GM18870 (cell line): ENCODE data around the gene TRNAU1AP.

ENCODE experiments used
- ATAC-seq: cut with Tn5 transposase; IDR thresholded peaks from one replicate; pipeline ENCODE4 v1.9.1; 2021; ENCODE audit warnings: moderate library complexity; ENCODE audit not compliant: unreplicated experiment

The TRNAU1AP gene

DNA sequence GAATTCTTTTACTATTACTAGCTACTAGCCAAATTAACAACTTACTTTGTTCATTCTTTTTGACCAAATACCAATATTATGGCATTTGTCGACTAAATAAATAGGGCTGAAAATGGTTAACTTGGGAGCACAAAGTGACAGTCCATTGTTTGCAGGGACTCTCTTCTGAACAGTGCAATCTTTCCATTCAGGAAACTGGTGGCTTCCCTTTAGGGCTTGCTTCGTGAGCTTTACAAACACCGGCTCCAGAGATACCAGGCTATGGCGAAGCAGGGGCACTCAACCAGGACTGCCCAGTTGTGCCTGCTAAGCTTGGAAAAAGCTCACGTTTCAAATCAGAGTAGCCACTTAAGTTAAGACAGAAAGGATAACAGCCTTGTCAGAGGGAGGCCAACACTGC lies 51.5 kb downstream of the TRNAU1AP start:
- no peak for ATAC-seq

DNA sequence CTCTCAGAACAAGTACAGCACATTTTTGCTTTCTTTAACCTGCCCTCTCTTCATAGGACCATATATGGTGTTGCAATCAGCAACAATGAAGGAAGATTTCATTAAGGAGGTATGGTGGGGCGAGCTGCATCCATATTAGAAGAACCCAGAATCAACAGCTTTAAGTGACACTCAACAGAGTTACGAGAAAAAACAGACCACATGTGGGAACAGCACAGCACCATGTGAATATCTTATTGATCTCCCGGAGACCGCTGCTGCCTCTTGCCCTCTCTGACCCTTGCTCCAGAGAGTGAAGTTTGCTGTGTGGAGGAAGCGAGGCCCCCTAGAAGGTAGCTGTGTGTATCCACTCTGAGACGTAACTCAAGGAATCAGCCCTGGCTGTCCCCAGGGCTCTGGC lies 52.1 kb downstream of the TRNAU1AP start:
- no peak for ATAC-seq

DNA sequence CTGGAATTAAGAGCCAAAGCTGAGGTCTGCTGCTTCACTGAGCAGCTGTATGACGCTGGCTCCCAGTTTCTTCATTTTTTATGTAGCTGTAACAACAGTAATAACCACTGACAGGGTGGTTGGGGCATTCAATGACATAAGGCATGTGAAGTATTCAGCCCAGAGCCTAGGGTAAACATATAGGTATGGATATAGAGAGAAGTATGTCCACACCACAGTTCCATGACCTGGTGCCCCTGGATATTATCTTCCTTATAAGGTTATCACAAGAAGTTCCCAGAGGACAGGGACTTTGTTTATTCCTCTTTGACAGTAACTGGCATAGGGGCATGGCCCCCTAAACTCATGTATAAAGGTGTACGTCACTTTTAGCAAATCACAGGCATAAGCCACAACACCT lies 53.9 kb downstream of the TRNAU1AP start:
- no peak for ATAC-seq

DNA sequence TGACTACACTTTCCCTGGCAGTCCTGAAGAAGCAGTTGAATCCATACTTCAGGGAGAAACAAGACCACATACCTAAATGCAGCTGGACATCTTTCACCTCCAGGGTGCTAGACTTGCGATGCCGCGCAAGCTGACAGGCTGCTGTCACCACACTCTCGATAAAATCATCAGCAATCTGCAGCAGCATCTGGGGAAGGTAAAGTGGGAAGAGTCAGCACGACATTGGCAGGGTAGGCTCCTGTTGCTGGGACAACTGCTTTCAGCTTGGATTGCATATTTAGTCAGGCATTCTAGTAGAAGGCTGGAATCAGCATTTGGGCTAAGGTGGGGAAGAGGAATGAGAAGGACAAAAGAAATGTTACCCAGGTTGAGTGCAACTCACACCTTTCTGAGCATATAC lies 60.3 kb downstream of the TRNAU1AP start:
- ATAC-seq: no peak
